H1 (cell line): ENCODE measurements around the gene DVL2. TPM values are rescaled to one million over a fixed set of nuclear protein-coding genes. Genes with fewer than 3 reads are reported as not detected.

Experiments
- CTCF ChIA-PET: fragments of 300-600 bp; sonication (Branson Sonifier 250); formaldehyde crosslinking; loops from one replicate; lab custom pipeline; 2021; ENCODE audit not compliant: partially characterized antibody; lab: Charles Lee
- POLR2A ChIA-PET: fragments of 300-600 bp; sonication (Branson Sonifier 250); formaldehyde crosslinking; loops from one replicate; lab custom pipeline; 2021; ENCODE audit warnings: inconsistent platforms; ENCODE audit not compliant: partially characterized antibody; lab: Charles Lee
- DNase-seq, 2 experiments: peaks; one replicate each; pipeline versions ENCODE4 v3.0.0 to v3.0.0-alpha.2; 2010 to 2022; ENCODE audit warnings: low spot score in 2 of 2, low read depth in 1 of 2, mixed read lengths in 1 of 2
- FAIRE-seq: peaks from 2 replicates; lab custom pipeline; 2011; peaks lifted over from hg19 to GRCh38; lab: Jason Lieb, UNC
- H2AFZ ChIP-seq: 2 replicates; pipeline ENCODE4 v1.8.1; 2012; ENCODE audit warnings: low read length, inconsistent platforms
- H2AK5ac ChIP-seq: 2 replicates; pipeline ENCODE4 v1.6.1; 2013; ENCODE audit warnings: low read depth, low read length
- H2BK120ac ChIP-seq: replicated peaks from 2 replicates; pipeline ENCODE3; 2013; ENCODE audit warnings: low read depth, low read length, inconsistent platforms
- H2BK12ac ChIP-seq: 2 replicates; pipeline ENCODE4 v1.6.1; 2013; ENCODE audit warnings: low read depth, low read length
- H2BK15ac ChIP-seq: 2 replicates; pipeline ENCODE4 v1.6.1; 2013; ENCODE audit warnings: low read length
- H2BK20ac ChIP-seq: 2 replicates; pipeline ENCODE4 v1.6.1; 2013; ENCODE audit warnings: low read length
- H2BK5ac ChIP-seq: 2 replicates; pipeline ENCODE4 v1.6.1; 2013; ENCODE audit warnings: low read depth, low read length
- H3K14ac ChIP-seq: 2 replicates; pipeline ENCODE4 v1.6.1; 2013; ENCODE audit warnings: inconsistent platforms; ENCODE audit not compliant: insufficient read length
- H3K18ac ChIP-seq: 2 replicates; pipeline ENCODE4 v1.6.1; 2013; ENCODE audit warnings: low read length; ENCODE audit errors: extremely low read depth
- H3K23ac ChIP-seq: 2 replicates; pipeline ENCODE4 v1.6.1; 2013; ENCODE audit warnings: inconsistent platforms; ENCODE audit not compliant: insufficient read length
- H3K23me2 ChIP-seq: 2 replicates; pipeline ENCODE4 v1.6.1; 2013; ENCODE audit warnings: low read depth, low read length
- H3K27ac ChIP-seq: 2 replicates; pipeline ENCODE4 v1.6.1; 2011; ENCODE audit warnings: low read depth, low read length, inconsistent platforms
- H3K27me3 ChIP-seq, 4 experiments: replicated peaks in 1 of 4; 1 replicate in 1 of 4; 2 replicates in 3 of 4; pipeline versions ENCODE4 v1.6.1 to v1.8.1; 2011 to 2013; ENCODE audit warnings: low read length in 3 of 4, mild to moderate bottlenecking in 3 of 4, inconsistent platforms in 2 of 4, mixed read lengths in 2 of 4, moderate library complexity in 1 of 4; ENCODE audit not compliant: control insufficient read depth in 3 of 4, insufficient read depth in 3 of 4; ENCODE audit errors: extremely low read depth in 1 of 4
- H3K36me3 ChIP-seq, 4 experiments: 2 replicates each; pipeline versions ENCODE4 v1.6.1 to v1.8.1; 2011 to 2013; ENCODE audit warnings: mild to moderate bottlenecking in 4 of 4, low read length in 3 of 4, moderate library complexity in 2 of 4, control low read depth in 1 of 4, inconsistent platforms in 1 of 4; ENCODE audit not compliant: insufficient read depth in 4 of 4, control insufficient read depth in 2 of 4
- H3K4ac ChIP-seq: replicated peaks from 2 replicates; pipeline ENCODE3; 2013; ENCODE audit warnings: low read length, low read depth, mixed read lengths, inconsistent platforms; ENCODE audit not compliant: insufficient read length
- H3K4me1 ChIP-seq, 4 experiments: replicated peaks in 1 of 4; 1 replicate in 1 of 4; 2 replicates in 3 of 4; pipeline versions ENCODE4 v1.6.1 to v1.8.1; 2011 to 2013; ENCODE audit warnings: low read length in 3 of 4, inconsistent platforms in 2 of 4, mixed read lengths in 1 of 4; ENCODE audit not compliant: insufficient read depth in 4 of 4, control insufficient read depth in 3 of 4
- H3K4me2 ChIP-seq, 2 experiments: 2 replicates each; pipeline versions ENCODE4 v1.6.1 to v1.8.1; 2011 to 2013; ENCODE audit warnings: low read depth in 2 of 2, low read length in 2 of 2, control low read depth in 1 of 2, inconsistent platforms in 1 of 2, mild to moderate bottlenecking in 1 of 2; ENCODE audit not compliant: insufficient read depth in 1 of 2
- H3K4me3 ChIP-seq, 4 experiments: fragments of 200-600, 300-600 bp in 1 of 4; sonication (generic), shearing (Covaris generic), sonication (Bioruptor Twin) in 1 of 4; 2 replicates each; pipeline versions ENCODE4 v1.5.1 to v1.8.1; 2011 to 2016; ENCODE audit warnings: low read length in 4 of 4, low read depth in 3 of 4, control low read depth in 2 of 4, inconsistent platforms in 2 of 4, mild to moderate bottlenecking in 2 of 4, mixed read lengths in 1 of 4, moderate library complexity in 1 of 4; ENCODE audit not compliant: insufficient read depth in 2 of 4; ENCODE audit errors: extremely low read depth in 1 of 4
- H3K56ac ChIP-seq: replicated peaks from 2 replicates; pipeline ENCODE3; 2013; ENCODE audit warnings: low read depth, mild to moderate bottlenecking, mixed read lengths, low read length, inconsistent platforms; ENCODE audit not compliant: insufficient read length
- H3K79me1 ChIP-seq: 2 replicates; pipeline ENCODE4 v1.6.1; 2013; ENCODE audit warnings: low read depth, low read length, control low read depth
- H3K79me2 ChIP-seq, 2 experiments: 2 replicates each; pipeline versions ENCODE4 v1.6.1 to v1.8.1; 2012 to 2013; ENCODE audit warnings: low read length in 2 of 2, mild to moderate bottlenecking in 2 of 2, inconsistent platforms in 1 of 2; ENCODE audit not compliant: insufficient read depth in 2 of 2, control insufficient read depth in 1 of 2
- H3K9ac ChIP-seq, 4 experiments: replicated peaks in 1 of 4; 1 replicate in 1 of 4; 2 replicates in 3 of 4; pipeline versions ENCODE4 v1.6.1 to v1.8.1; 2011 to 2013; ENCODE audit warnings: low read depth in 3 of 4, low read length in 3 of 4, control low read depth in 2 of 4, mild to moderate bottlenecking in 2 of 4, moderate library complexity in 2 of 4, inconsistent platforms in 1 of 4; ENCODE audit errors: extremely low read depth in 1 of 4
- H3K9me3 ChIP-seq, 2 experiments: 2 replicates each; pipeline versions ENCODE4 v1.6.1 to v1.8.1; 2012 to 2013; ENCODE audit warnings: mild to moderate bottlenecking in 2 of 2, moderate library complexity in 2 of 2, control low read depth in 1 of 2, inconsistent platforms in 1 of 2, low read depth in 1 of 2, low read length in 1 of 2, mixed read lengths in 1 of 2; ENCODE audit not compliant: insufficient read depth in 2 of 2
- H4K20me1 ChIP-seq, 2 experiments: replicated peaks in 1 of 2; 2 replicates each; pipeline versions ENCODE3 to v1.8.1; 2011 to 2013; ENCODE audit warnings: inconsistent platforms in 2 of 2, low read length in 2 of 2, mild to moderate bottlenecking in 1 of 2; ENCODE audit not compliant: insufficient read depth in 2 of 2, control insufficient read depth in 1 of 2
- H4K5ac ChIP-seq: 2 replicates; pipeline ENCODE4 v1.6.1; 2013; ENCODE audit warnings: low read length, low read depth, mixed read lengths, inconsistent platforms; ENCODE audit not compliant: insufficient read length
- H4K8ac ChIP-seq: 2 replicates; pipeline ENCODE4 v1.8.0; 2013; ENCODE audit warnings: mild to moderate bottlenecking, moderate library complexity, low read length, inconsistent platforms; ENCODE audit not compliant: insufficient read depth; ENCODE audit errors: extremely low read depth
- H4K91ac ChIP-seq: replicated peaks from 2 replicates; pipeline ENCODE3; 2013; ENCODE audit warnings: low read length, mixed read lengths, inconsistent platforms; ENCODE audit not compliant: insufficient read length
- SRF ChIP-seq: IDR thresholded peaks from 2 replicates; pipeline ENCODE4 v1.6.1; 2011; ENCODE audit warnings: mild to moderate bottlenecking, low read depth, low read length, moderate library complexity
- SUZ12 ChIP-seq: fragments of 200-600 bp; sonication (generic); IDR thresholded peaks from 2 replicates; pipeline ENCODE4 v1.6.1; 2012; ENCODE audit warnings: mild to moderate bottlenecking, inconsistent platforms, low read length, moderate library complexity, mixed read lengths
- whole genome bisulfite sequencing, 2 experiments: shearing (Covaris generic) in 1 of 2; methylation state at CpG; one replicate each; pipeline versions ENCODE4 v1.1.6 to v1.1.7; 2013 to 2015; ENCODE audit warnings: low lambda C conversion rate in 2 of 2, mixed read lengths in 2 of 2, inconsistent platforms in 1 of 2, low coverage in 1 of 2, missing lambda C conversion rate in 1 of 2; ENCODE audit not compliant: insufficient replicate concordance in 2 of 2, insufficient coverage in 1 of 2, insufficient read length in 1 of 2; ENCODE audit errors: extremely low coverage in 1 of 2, missing lambda C conversion rate in 1 of 2; 5-methylcytosine and 5-hydroxymethylcytosine counted together
- polyA plus RNA-seq, 7 experiments: library from polyadenylated mRNA; depleted of rRNA in 3 of 7; stranded (reverse) in 5 of 7; unstranded in 2 of 7; fragments of >200 nt in 5 of 7; fragments of 200-250 nt in 2 of 7; gene quantifications; 1 replicate in 5 of 7; 2 replicates in 1 of 7; 4 replicates in 1 of 7; pipeline versions ENCODE4 v1.2.1 to v1.2.3, GENCODE V29; 2011 to 2013; ENCODE audit warnings: missing spikeins in 2 of 7, mixed read lengths in 2 of 7
- total RNA-seq: library from RNA; stranded (reverse); fragmentation: NEBNext Ultra II Directional; extraction: Animal tissue kit (Norgen Biotek cat#: 25700); gene quantifications from 2 replicates; pipeline ENCODE4 v1.2.1, GENCODE V29; 2021
- TF ChIP-seq, protein P1 (sequence below): IDR thresholded peaks from 2 replicates; pipeline ENCODE4 v1.6.1; 2012; ENCODE audit warnings: inconsistent platforms

The DVL2 gene
- total and polyA plus RNA-seq, 2 of the 8 experiments (the other 6 are each of a cell fraction or from before 2014, with no cell fraction given): 19.0 to 59.6 TPM

GRCh38 chr17:7176841-7177190, 57.5 kb downstream of the DVL2 start:
- H2AK5ac ChIP-seq: 0 out of 2 replicates have a peak overlapping the region, but pooled peaks have one; percentile 46
- TF ChIP-seq, protein P1, sequence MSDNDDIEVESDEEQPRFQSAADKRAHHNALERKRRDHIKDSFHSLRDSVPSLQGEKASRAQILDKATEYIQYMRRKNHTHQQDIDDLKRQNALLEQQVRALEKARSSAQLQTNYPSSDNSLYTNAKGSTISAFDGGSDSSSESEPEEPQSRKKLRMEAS: peak; percentile 38; the same call in 1 of the 2 replicates
- TF ChIP-seq SRF (peak; percentile 42; the same call in 1 of the 2 replicates), SUZ12 (no peak)
- H3K23ac ChIP-seq: no peak overlapping the region
- H3K9me3 ChIP-seq: no peaks in the 10 kb centered on the region
- H3K27me3 ChIP-seq: peaks cover 0 to 28% (median 21%) of the 10 kb centered on the region in 4 experiments; a peak in 6 of 7 replicates
- no peaks in the 10 kb centered on the region for H3K79me2 ChIP-seq
- no peak for DNase-seq
- H2BK15ac ChIP-seq: no peak overlapping the region
- no peak overlapping the region for H4K5ac ChIP-seq
- H3K4ac ChIP-seq: no peak overlapping the region
- H2BK120ac ChIP-seq: no peak overlapping the region
- no peak overlapping the region for H4K8ac ChIP-seq
- H3K27ac ChIP-seq: no peak overlapping the region
- H2BK12ac ChIP-seq: no peak overlapping the region
- H3K4me2 ChIP-seq: peak overlapping the region; percentile 79 to 99
- peak overlapping the region; percentile 39 to 86 (median 58) for H3K4me3 ChIP-seq
- no peak overlapping the region for H3K9ac ChIP-seq
- WGBS, 2 experiments: 17% methylated on average over 2 of the region's 17 CpGs; no CpG with 5 or more reads in 1 of the 2 experiments
- POLR2A ChIA-PET: interaction anchor here (0.7 to 3.3 kb wide), 13 partner anchors 9 to 141 kb away, joined by 3 to 15 read pairs (median 4); partner anchors contain the start of genes DLG4 and SLC16A13
- H4K20me1 ChIP-seq: peaks cover 0 to 21% of the 10 kb centered on the region in 2 experiments
- H3K36me3 ChIP-seq: no peaks in the 10 kb centered on the region; a peak in 1 of 8 replicates
- H3K18ac ChIP-seq: peak overlapping the region; percentile 75; the same call in 1 of the 2 replicates
- no peak overlapping the region for H3K56ac ChIP-seq
- H2AFZ ChIP-seq: 0 out of 2 replicates have a peak overlapping the region, but pooled peaks have one; percentile 74
- no peak overlapping the region for H2BK5ac ChIP-seq
- H2BK20ac ChIP-seq: no peak overlapping the region
- no peak overlapping the region for H3K14ac ChIP-seq
- peaks cover 8% of the 10 kb centered on the region; the same call in 1 of the 2 replicates for H3K79me1 ChIP-seq
- FAIRE-seq: no peak
- H3K23me2 ChIP-seq: peaks cover 38% of the 10 kb centered on the region
- peak overlapping the region; percentile 80 for H4K91ac ChIP-seq
- CTCF ChIA-PET: interaction anchor here (0.7 to 4.7 kb wide), 33 partner anchors 9 to 383 kb away, joined by 3 to 50 read pairs (median 5); partner anchors contain the start of genes SLC16A11 and SLC16A13
- H3K4me1 ChIP-seq: peaks cover 0 to 23% (median 11%) of the 10 kb centered on the region in 4 experiments; a peak in 6 of 7 replicates
